ENCODE measurements around the gene PPIL3. TPM values are rescaled to one million over a fixed set of nuclear protein-coding genes. Genes with fewer than 3 reads are reported as not detected.
A peak's percentile ranks its signal among the peaks of the same experiment; 100 is the strongest.

PPIL3 gene
- total and polyA plus RNA-seq, 9 of the 15 experiments (the other 6 are each of a cell fraction or from before 2014, with no cell fraction given): 22.4 to 66.2 (median 49.0) TPM

GRCh38 chr2:200850512-200851256 is 38.2 kb downstream of the PPIL3 start (continued):
- TF ChIP-seq THAP12 (CRISPR knock-in tag; IDR thresholded peaks at IDR 0.05) (no peak), ELF4 (CRISPR knock-in tag; IDR thresholded peaks at IDR 0.05) (no peak), ID3 (CRISPR knock-in tag; IDR thresholded peaks at IDR 0.05) (no peak), ID3 (tag; IDR thresholded peaks at IDR 0.05) (no peak), L3MBTL2 (IDR thresholded peaks at IDR 0.05) (peak; percentile 60), PHB2 (IDR thresholded peaks at IDR 0.05; ENCODE audit: low read depth) (no peak), POLR2AphosphoS5 (IDR thresholded peaks at IDR 0.05; ENCODE audit: control insufficient read depth, insufficient read depth, low read depth, low read length) (peak; percentile 24; the same call in 1 of the 2 replicates), THRB (CRISPR knock-in tag; conservative IDR thresholded peaks at IDR 0.05) (no peak), HNRNPUL1 (IDR thresholded peaks at IDR 0.05; ENCODE audit: low read length) (no peak), MBD1 (CRISPR knock-in tag; IDR thresholded peaks at IDR 0.05) (no peak), MTA3 (IDR thresholded peaks at IDR 0.05; ENCODE audit: borderline replicate concordance) (no peak), TFAM (CRISPR knock-in tag; conservative IDR thresholded peaks at IDR 0.05) (no peak), GTF2B (IDR thresholded peaks at IDR 0.05; ENCODE audit: extremely low read depth, insufficient read length) (no peak), USF2 (CRISPR knock-in tag; IDR thresholded peaks at IDR 0.05) (peak; percentile 56), ZNF165 (CRISPR knock-in tag; IDR thresholded peaks at IDR 0.05; ENCODE audit: borderline replicate concordance) (no peak), SREBF1 (IDR thresholded peaks at IDR 0.05; ENCODE audit: borderline replicate concordance, low read depth, low read length) (no peak), MECOM (CRISPR knock-in tag; IDR thresholded peaks at IDR 0.05) (no peak), RBBP5 (IDR thresholded peaks at IDR 0.05; ENCODE audit: borderline replicate concordance, insufficient read depth, low read length, poor library complexity, severe bottlenecking) (no peak), ZNF436 (CRISPR knock-in tag; IDR thresholded peaks at IDR 0.05) (no peak), XRCC3 (IDR thresholded peaks at IDR 0.05) (no peak), RBM25 (IDR thresholded peaks at IDR 0.05; ENCODE audit: low read depth, low read length, severe bottlenecking) (no peak)
